ENCODE measurements around the gene TMCC3.

DNA sequence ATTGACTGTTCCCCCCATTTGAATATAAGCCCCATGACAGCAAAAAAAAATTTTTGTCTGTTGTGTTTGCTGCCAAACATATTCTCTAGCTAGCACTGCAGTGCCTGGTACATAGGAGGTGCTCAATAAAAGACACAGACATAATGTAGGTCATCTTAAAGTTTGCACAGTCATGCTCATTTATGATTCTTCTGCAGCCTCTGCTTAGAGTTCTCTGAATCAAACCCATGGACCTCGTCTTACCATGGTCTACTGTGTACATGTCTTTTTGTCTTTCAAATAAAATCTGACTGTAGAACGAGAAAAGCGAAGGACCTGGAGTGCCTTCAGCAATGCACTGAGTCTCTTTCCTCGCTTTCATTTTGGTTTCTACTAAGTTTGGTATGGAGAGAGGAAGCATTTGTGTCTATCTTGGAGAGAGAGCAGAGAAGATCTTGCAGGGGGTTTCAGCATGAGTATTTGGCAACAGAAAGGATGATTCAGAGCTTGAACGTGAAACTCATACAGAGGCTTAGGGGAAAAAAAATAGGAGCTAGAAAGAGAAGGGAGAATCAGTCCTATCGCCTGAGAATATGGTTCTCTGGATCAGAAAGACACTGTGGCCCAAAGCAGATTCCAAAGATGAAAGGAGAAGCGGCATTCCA lies 38.8 kb upstream of the TMCC3 start:
- no peak for TF ChIP-seq POLR2AphosphoS5 (IDR thresholded peaks at IDR 0.05; ENCODE audit: low read depth, low read length)
- TF ChIP-seq SIN3A (IDR thresholded peaks at IDR 0.05; ENCODE audit: borderline replicate concordance, insufficient read depth, low read length) = no peak
- no peak for TF ChIP-seq TAF1 (IDR thresholded peaks at IDR 0.05; ENCODE audit: borderline replicate concordance, insufficient read depth, low read length)

All from PFSK-1 (cell line).